ENCODE results near the gene HELZ.

DNA sequence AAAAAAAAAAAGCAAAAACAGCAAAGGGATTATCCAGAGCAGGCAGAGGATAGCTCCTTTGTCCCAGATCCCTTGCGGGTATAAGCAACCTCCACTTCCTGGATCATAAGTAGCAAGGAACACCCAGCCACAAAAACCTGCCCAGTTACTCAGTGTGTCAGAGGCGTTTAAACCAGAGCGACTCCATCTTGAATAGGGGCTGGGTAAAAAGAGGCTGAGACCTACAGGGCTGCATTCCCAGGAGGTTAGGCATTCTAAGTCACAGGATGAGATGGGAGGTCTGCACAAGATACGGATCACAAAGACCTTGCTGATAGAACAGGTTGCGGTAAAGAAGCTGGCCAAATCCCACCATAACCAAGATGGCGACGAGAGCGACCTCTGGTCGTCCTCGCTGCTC, 33.4 kb upstream of the HELZ start:
- TF ChIP-seq, protein P1, sequence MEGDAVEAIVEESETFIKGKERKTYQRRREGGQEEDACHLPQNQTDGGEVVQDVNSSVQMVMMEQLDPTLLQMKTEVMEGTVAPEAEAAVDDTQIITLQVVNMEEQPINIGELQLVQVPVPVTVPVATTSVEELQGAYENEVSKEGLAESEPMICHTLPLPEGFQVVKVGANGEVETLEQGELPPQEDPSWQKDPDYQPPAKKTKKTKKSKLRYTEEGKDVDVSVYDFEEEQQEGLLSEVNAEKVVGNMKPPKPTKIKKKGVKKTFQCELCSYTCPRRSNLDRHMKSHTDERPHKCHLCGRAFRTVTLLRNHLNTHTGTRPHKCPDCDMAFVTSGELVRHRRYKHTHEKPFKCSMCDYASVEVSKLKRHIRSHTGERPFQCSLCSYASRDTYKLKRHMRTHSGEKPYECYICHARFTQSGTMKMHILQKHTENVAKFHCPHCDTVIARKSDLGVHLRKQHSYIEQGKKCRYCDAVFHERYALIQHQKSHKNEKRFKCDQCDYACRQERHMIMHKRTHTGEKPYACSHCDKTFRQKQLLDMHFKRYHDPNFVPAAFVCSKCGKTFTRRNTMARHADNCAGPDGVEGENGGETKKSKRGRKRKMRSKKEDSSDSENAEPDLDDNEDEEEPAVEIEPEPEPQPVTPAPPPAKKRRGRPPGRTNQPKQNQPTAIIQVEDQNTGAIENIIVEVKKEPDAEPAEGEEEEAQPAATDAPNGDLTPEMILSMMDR (IDR thresholded peaks at IDR 0.05), result no peak
- TF ChIP-seq POLR2A (IDR thresholded peaks at IDR 0.05), result no peak
